Measurements from ENCODE around the gene FAM174C. TPM values are rescaled to one million over a fixed set of nuclear protein-coding genes. Genes with fewer than 3 reads are reported as not detected.

The FAM174C gene
- polyA plus RNA-seq, 1 donor (not counting 4 experiments of a cell fraction or from before 2014, with no cell fraction given): 18.5 TPM

GRCh38 chr19:1240925-1241324 is 34.4 kb upstream of the FAM174C start:
- no peaks in the 10 kb centered on the region for H4K20me1 ChIP-seq (ENCODE audit: control insufficient read depth, extremely low read depth, insufficient read depth, low read length)
- H3K4me1 ChIP-seq (ENCODE audit: control insufficient read depth, extremely low read depth, insufficient read depth, low read length): peaks cover 38% of the 10 kb centered on the region
- H2AFZ ChIP-seq (ENCODE audit: control insufficient read depth, low read length): no peak overlapping the region
- H3K27ac ChIP-seq (ENCODE audit: control insufficient read depth, insufficient read depth, low read length): no peak overlapping the region
- DNase-seq (ENCODE audit: low read depth, low spot score): no peak
- peak overlapping the region; percentile 91 for H3K4me2 ChIP-seq (ENCODE audit: control insufficient read depth, extremely low read depth, insufficient read depth, low read depth, low read length)
- no peak for TF ChIP-seq CTCF (optimal IDR thresholded peaks at IDR 0.05 in 1 of 3, IDR thresholded peaks at IDR 0.05 in 1 of 3, conservative IDR thresholded peaks at IDR 0.05 in 1 of 3; ENCODE audit: extremely low read depth in 1 of 3, insufficient read depth in 2 of 3, low read length in 3 of 3)
- no peak for TF ChIP-seq EZH2 (IDR thresholded peaks at IDR 0.05; ENCODE audit: low read length)
- peaks cover 23% of the 10 kb centered on the region for H3K79me2 ChIP-seq (ENCODE audit: control insufficient read depth, insufficient read depth, low read length)
- no peaks in the 10 kb centered on the region for H3K27me3 ChIP-seq (ENCODE audit: control insufficient read depth, extremely low read depth, insufficient read depth, low read length)
- no peaks in the 10 kb centered on the region for H3K9me3 ChIP-seq (ENCODE audit: control insufficient read depth, low read depth, low read length)
- no peak for FAIRE-seq
- no peaks in the 10 kb centered on the region for H3K36me3 ChIP-seq (ENCODE audit: control insufficient read depth in 2 of 2, extremely low read depth in 1 of 2, insufficient read depth in 2 of 2, low read length in 2 of 2)
- peak overlapping the region in 2 of 3 experiments; percentile 34 to 84 for H3K4me3 ChIP-seq (ENCODE audit: control insufficient read depth in 2 of 3, extremely low read depth in 1 of 3, insufficient read depth in 2 of 3, low read depth in 1 of 3, low read length in 3 of 3)
- peak overlapping the region; percentile 79 for H3K9ac ChIP-seq (ENCODE audit: control insufficient read depth, extremely low read depth, insufficient read depth, low read length)
- H3K9me1 ChIP-seq (ENCODE audit: control insufficient read depth, extremely low read depth, insufficient read depth, low read length): no peaks in the 10 kb centered on the region
- dilution Hi-C loops (cut with MboI; ENCODE audit: extremely low pct_ligation_motif_present, low sequenced_read_pairs): no loop called here

- peak within 1 kb of the TSS; percentile 64 for H2AFZ ChIP-seq (ENCODE audit: control insufficient read depth, low read length)
- peak within 1 kb of the TSS; percentile 79 for H3K9ac ChIP-seq (ENCODE audit: control insufficient read depth, extremely low read depth, insufficient read depth, low read length)
- H3K9me3 ChIP-seq (ENCODE audit: control insufficient read depth, low read depth, low read length): no peaks in the 10 kb centered on the region
- TF ChIP-seq EZH2 (IDR thresholded peaks at IDR 0.05; ENCODE audit: low read length) (no peak), CTCF (optimal IDR thresholded peaks at IDR 0.05 in 1 of 3, IDR thresholded peaks at IDR 0.05 in 1 of 3, conservative IDR thresholded peaks at IDR 0.05 in 1 of 3; ENCODE audit: extremely low read depth in 1 of 3, insufficient read depth in 2 of 3, low read length in 3 of 3) (no peak)
- no peaks in the 10 kb centered on the region for H3K9me1 ChIP-seq (ENCODE audit: control insufficient read depth, extremely low read depth, insufficient read depth, low read length)
- peaks cover 23% of the 10 kb centered on the region for H3K79me2 ChIP-seq (ENCODE audit: control insufficient read depth, insufficient read depth, low read length)
- no peak for DNase-seq (ENCODE audit: low read depth, low spot score)
- H3K27me3 ChIP-seq (ENCODE audit: control insufficient read depth, extremely low read depth, insufficient read depth, low read length): no peaks in the 10 kb centered on the region
- H3K36me3 ChIP-seq (ENCODE audit: control insufficient read depth in 2 of 2, extremely low read depth in 1 of 2, insufficient read depth in 2 of 2, low read length in 2 of 2): peaks cover 0 to 1% of the 10 kb centered on the region in 2 experiments
- peaks cover 32% of the 10 kb centered on the region for H3K4me1 ChIP-seq (ENCODE audit: control insufficient read depth, extremely low read depth, insufficient read depth, low read length)
- H4K20me1 ChIP-seq (ENCODE audit: control insufficient read depth, extremely low read depth, insufficient read depth, low read length): no peaks in the 10 kb centered on the region
- H3K4me3 ChIP-seq (ENCODE audit: control insufficient read depth in 2 of 3, extremely low read depth in 1 of 3, insufficient read depth in 2 of 3, low read depth in 1 of 3, low read length in 3 of 3): peak within 1 kb of the TSS; percentile 67 to 87 (median 84)
- peak within 1 kb of the TSS; percentile 91 for H3K4me2 ChIP-seq (ENCODE audit: control insufficient read depth, extremely low read depth, insufficient read depth, low read depth, low read length)
- peak within 1 kb of the TSS; percentile 60 for H3K27ac ChIP-seq (ENCODE audit: control insufficient read depth, insufficient read depth, low read length)
- dilution Hi-C loops (cut with MboI; ENCODE audit: extremely low pct_ligation_motif_present, low sequenced_read_pairs): no loop called here
- FAIRE-seq: peak; percentile 67
Measured at GRCh38 chr19:1241417-1242095, 33.8 kb upstream of the FAM174C start, which contains the start of gene ATP5F1D. ATP5F1D (plus strand) TSS chr19:1241751; CDS start chr19:1241851, 100 bp downstream.

All from keratinocyte (primary cell).